Bronchial smooth muscle cell (primary cell): ENCODE measurements around the gene GOLGA8T. TPM values are rescaled to one million over a fixed set of nuclear protein-coding genes. Genes with fewer than 3 reads are reported as not detected.

Source experiments
- total RNA-seq: library from RNA; depleted of rRNA; stranded (reverse); fragments of >200 nt; gene quantifications from 2 replicates; pipeline ENCODE4 v1.2.1, GENCODE V29; 2014

The GOLGA8T gene, protein sequence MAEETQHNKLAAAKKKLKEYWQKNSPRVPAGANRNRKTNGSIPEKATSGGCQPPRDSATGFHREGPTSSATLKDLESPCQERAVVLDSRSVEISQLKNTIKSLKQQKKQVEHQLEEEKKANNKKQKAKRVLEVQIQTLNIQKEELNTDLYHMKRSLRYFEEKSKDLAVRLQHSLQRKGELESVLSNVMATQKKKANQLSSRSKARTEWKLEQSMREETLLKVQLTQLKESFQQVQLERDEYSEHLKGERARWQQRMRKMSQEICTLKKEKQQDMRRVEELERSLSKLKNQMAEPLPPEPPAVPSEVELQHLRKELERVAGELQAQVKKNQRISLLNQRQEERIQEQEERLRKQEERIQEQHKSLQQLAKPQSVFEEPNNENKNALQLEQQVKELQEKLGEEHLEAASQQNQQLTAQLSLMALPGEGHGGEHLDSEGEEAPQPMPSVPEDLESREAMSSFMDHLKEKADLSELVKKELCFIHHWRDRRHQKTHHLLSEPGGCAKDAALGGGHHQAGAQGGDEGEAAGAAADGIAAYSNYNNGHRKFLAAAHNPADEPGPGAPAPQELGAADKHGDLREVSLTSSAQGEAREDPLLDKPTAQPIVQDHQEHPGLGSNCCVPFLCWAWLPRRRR
- under 0.01 and 0.17 TPM in 2 replicates for total RNA-seq

DNA sequence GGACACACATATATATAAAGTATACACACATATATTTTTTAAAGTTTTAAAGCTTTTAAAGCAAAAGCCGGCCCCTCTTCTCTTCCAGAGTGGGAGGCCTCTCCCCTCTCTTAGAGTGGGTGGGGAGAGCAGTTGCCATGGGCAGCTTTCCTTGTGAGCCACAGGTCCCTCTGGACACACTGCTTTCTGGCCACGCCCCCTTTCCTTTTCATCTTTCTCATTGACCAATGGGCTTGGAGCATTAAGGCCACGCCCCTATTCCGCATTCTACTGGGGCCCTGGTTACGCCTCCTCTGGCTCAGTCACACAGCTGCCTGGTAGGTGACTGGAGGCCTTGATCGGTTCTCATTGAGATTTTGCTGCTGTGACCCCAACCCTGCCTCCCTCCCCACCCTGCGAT is at the start of gene GOLGA8T:
TSS of gene GOLGA8T (plus strand) at position 301 of the 400 bp plus-strand sequence. CDS start at position 399, 98 bp downstream.

Other genes with a start within 250 kb of the GOLGA8T start
- 0.09 TPM in 1 of 2 replicates, not detected in the other for gene GOLGA8J, start 52.1 kb upstream of the GOLGA8T start, total RNA-seq